ENCODE data around the gene TPCN2. TPM values are rescaled to one million over a fixed set of nuclear protein-coding genes. Genes with fewer than 3 reads are reported as not detected.

The TPCN2 gene
- total RNA-seq, 1 donor from 2014 or later = 17.1 TPM

- peak; percentile 83 for DNase-seq (ENCODE audit: low spot score)
Measured at GRCh38 chr11:69160296-69161116, 111.8 kb downstream of the TPCN2 start.

GRCh38 chr11:69161117-69161407 lies 112.3 kb downstream of the TPCN2 start:
- DNase-seq (ENCODE audit: low spot score) = no peak

DNA sequence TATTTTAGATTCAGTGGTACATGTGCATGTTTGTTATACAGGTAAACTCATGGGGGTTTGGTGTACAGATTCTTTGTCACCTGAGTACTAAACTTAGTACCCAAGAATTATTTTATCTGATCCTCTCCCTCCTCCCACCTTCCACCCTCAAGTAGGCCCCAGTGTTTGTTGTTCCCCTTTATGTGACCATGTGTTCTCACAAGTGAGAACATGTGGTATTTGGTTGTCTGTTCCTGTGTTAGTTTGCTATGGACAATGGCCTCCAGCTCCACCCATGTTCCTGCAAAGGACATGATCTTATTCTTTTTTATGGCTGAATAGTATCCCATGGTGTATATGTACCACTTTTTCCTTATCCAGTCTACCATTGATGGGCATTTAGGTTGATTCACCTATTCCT lies 113.8 kb downstream of the TPCN2 start:
- DNase-seq (ENCODE audit: low spot score) = no peak

DNA sequence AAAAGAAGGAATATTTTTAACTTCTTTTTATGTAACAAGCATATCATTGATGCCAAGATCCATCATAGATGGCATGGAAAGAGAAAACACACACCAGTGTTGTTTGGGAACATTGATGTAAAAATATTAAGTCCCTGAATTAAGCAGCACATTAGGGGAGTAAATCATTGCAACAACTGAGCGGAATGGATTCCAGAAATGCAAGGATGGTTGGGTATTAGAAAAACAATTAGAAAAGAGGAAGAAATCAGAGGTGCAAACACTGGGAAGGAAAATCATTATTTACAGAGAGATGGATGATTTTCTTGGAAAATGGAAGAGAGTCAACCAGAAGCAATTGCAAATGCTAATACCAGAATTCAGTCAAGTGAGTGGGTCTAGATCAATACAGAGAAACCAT lies 115.1 kb downstream of the TPCN2 start:
- DNase-seq (ENCODE audit: low spot score) = no peak

- DNase-seq (ENCODE audit: low spot score) = no peak
Measured at GRCh38 chr11:69164824-69165223, 116.1 kb downstream of the TPCN2 start.

GRCh38 chr11:69165775-69166174 lies 117.0 kb downstream of the TPCN2 start:
- DNase-seq (ENCODE audit: low spot score) = peak; percentile 41

GRCh38 chr11:69166218-69167115 lies 117.7 kb downstream of the TPCN2 start:
- DNase-seq (ENCODE audit: low spot score) = peak; percentile 84

DNA sequence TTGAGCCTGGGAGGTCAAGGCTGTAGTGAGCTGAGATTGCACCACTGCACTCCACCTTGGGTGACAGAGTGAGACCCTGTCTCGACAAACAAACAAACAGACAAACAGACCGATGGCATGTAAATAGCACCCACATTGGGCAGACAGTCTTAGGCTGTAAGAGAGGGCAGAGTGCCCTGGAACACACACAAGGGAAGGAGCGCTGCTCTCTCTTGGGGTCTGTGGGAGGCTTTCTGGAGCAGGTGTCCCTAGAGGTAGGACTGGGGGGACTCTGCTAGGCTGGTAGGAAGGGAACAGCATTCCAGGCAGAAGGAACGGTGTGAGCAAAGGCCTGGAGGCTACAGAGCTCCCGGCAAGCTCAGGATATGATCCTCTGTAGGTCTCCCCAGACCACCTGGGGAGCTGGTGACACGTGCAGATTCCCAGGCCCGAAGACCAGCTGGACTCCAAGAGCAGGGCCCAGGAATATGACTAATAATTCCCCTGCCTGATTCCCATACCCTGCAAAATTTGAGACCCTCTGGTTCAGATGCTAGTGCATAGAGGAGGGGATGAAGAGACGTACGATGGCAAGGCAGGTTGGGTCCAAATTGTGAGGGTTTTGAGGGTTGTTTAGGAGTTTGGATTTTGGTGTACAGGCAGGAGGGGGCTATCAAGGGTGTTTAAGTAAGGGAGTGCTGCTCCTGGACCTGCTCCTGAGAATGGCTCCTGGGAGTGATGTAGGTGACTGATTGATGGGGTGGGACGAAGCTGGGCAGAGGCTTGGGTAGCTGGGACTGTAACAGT lies 118.6 kb downstream of the TPCN2 start:
- no peak for DNase-seq (ENCODE audit: low spot score)

DNA sequence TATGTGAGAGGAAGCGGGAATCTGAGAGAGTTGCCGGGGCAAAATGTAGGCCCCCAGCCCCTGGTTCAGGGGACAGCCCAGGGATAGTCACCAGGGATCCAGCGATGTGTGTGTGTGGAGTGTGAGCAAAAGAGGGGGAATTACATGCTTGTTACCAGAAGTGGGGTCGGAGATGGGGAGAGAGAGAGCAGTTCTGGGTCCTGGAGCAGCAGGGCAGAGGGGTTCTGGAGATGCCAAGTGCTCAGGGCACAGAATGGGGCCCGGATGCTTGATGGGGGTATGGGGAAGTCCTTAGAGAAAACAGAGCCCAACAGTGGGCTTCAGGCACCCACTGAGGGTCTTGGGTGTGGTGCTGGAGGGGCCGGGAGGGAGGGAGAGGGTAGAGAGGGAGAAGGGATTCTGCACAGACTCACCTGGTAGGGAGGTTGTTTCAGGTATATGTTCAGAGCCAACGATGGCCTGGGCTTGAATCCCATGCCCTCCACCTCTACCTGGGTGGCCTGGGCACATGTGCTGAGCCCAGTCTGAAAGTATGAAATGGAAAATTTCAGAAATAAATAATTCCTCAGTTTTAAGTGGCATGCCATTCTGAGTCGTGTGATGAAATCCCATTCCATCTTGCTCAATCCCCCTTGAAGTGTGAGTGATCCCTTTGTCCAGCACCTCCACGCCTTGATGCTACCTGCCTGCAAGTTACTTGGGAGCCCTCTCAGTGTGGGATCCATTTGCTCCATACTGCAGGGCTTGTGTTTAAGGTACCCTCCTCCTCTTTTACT lies 119.4 kb downstream of the TPCN2 start:
- DNase-seq (ENCODE audit: low spot score) = no peak

GRCh38 chr11:69169479-69169878 lies 120.7 kb downstream of the TPCN2 start:
- DNase-seq (ENCODE audit: low spot score) = no peak

DNA sequence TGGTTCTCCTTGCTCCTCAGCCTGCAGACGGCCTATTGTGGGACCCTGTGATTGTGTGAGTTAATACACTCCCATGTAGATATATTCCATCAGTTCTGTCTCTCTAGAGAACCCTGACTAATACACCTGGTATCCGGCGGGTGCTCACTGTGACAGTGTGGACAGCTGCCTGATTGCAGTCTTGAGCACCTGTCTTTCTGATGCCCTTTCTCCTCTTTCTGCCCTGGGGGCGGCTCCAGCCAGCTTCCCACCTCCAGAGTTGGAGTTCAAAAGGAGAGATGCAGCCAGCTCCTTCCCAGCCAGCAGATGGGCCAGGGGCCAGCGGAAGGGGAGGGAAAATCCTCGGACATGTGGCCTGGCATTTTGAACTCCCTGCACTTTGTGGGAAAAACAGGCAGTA lies 122.0 kb downstream of the TPCN2 start:
- no peak for DNase-seq (ENCODE audit: low spot score)

GRCh38 chr11:69171476-69172240 lies 122.9 kb downstream of the TPCN2 start:
- DNase-seq (ENCODE audit: low spot score) = no peak

DNA sequence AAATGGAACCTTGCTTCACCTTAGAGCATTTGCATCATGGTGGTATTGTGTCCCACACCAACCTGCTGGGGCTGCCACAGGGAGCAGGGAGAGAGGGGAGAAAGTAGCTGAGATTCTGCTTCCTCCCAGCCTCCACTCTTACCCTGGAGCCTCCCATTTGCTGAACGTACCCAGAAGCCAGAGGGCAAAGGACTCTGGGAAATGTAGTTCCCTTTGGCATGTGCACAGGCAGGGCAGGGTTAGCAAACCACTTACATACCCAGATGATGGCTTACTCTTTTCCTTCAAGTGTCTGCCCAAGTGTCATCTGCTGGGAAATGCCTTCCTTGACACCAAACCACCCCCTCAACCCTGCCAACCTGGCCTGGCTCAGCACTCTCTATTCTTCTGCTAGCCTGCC lies 123.9 kb downstream of the TPCN2 start:
- DNase-seq (ENCODE audit: low spot score) = no peak

DNA sequence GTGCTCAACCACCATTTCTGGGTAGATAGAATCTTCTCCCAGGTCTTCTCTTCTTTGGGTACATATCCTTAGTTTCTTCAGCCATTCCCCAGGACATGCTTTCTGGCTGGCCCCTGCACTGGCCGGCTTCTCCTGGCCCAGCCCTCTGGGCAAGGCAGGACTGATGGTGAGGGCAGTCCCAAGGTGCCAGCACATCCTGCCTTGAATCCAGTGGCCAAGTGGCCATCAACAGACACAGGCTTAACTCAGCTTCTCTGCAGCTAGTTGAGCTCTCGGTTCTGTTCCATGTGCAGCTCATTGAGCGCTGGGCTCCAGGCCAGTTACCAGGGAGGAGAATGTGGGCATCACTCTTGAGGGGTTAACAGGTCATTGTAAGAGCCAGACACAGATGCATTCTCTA lies 124.6 kb downstream of the TPCN2 start:
- no peak for DNase-seq (ENCODE audit: low spot score)

DNA sequence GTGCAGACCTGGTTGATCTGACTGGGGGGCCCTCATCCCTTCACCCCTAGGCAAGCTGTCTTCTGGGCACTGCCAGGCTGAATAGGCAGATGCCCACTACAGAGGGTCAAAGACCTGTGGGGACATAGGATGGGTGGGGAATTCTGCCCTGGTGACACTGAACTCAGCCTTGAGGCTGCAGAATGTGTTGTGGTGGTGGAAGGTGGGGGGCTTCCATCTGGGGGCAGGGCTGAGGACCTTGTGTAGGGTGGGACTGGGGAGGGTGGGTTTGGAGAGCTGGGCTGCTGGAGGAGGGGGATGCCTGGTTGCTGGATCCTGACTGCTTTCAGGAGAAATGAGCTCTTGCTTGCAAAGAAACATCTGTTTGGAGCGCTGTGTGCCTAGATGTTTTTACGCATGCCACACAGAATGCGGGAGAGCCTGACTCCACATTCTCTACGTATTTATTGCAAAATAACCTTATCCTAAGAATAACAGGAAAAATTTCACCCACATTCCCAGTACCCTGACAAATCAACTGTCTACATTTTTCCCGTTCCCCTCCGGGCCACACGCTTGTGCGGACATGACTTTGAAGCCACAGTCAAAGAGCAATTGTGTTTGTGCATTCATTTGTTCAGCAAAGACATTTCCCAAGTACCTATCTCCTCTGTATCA lies 125.3 kb downstream of the TPCN2 start:
- no peak for DNase-seq (ENCODE audit: low spot score)

DNA sequence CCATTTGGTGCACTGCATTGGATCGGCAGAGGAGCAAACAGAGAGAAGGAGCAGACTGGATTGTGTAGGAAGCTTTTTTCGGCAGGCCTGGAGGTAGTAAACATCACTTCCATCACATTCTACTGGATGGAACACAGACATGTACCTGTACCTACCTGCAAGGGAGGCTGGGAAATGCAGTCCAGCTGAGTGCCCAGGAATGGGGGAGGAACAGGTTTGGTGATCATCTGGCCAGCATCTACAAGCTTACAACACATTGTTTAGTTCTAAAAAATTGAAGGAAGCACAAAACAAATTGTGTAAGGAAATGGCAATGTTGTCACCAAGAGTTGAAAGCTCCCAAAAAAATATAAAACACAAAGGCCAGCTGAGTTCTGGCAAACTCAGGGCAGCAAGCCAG lies 126.1 kb downstream of the TPCN2 start:
- no peak for DNase-seq (ENCODE audit: low spot score)

GRCh38 chr11:69178819-69179482 lies 130.2 kb downstream of the TPCN2 start:
- DNase-seq (ENCODE audit: low spot score) = no peak

DNA sequence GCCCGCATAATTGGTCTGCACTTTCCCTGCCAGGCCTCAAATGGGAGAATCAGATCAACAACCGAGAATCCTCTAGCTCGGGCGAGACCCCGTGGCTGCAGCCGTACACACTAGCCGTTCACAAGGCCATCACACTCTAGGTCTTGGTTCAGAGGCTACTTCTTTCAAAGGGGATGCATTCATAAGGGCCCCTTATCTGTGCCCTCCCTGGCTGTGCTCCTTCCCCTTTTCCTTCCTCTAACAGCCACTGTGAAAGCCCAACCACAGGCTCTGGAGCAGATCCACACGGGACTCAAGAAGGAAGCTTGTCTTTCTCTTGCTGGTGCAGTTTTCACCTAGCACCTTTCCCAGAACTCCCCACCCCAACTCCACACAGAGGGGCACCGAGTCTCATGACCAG lies 131.5 kb downstream of the TPCN2 start:
- DNase-seq (ENCODE audit: low spot score) = no peak

GRCh38 chr11:69180726-69181125 lies 132.0 kb downstream of the TPCN2 start:
- no peak for DNase-seq (ENCODE audit: low spot score)

Measured in mesenteric fat pad (tissue), 1 donor.